ENCODE measurements around the gene PAH. TPM values are rescaled to one million over a fixed set of nuclear protein-coding genes. Genes with fewer than 3 reads are reported as not detected.
A peak's percentile ranks its signal among the peaks of the same experiment; 100 is the strongest.

The PAH gene
- total and polyA plus RNA-seq, 12 donors = 1.7 to 92.5 (median 8.6) TPM

- H3K9me3 ChIP-seq (replicated peaks in 1 of 3) = no peaks in the 10 kb centered on the region
- H3K36me3 ChIP-seq (replicated peaks in 1 of 2) = no peaks in the 10 kb centered on the region
- DNase-seq = no peak
- peaks cover 7% of the 10 kb centered on the region for H3K27me3 ChIP-seq
- WGBS, 4 donors = 14 to 60% (median 22%) methylated on average over 1 of the region's 1 CpG
- intact Hi-C loops (cut with DNase I) = loop anchor here in 1 of 2 donors (5.0 kb wide), 1 partner anchor 659 kb away; no protein-coding TSS in a partner anchor
- no peak for TF ChIP-seq POLR2A (IDR thresholded peaks at IDR 0.05)
- no peak for TF ChIP-seq CTCF (IDR thresholded peaks at IDR 0.05)
- H3K27ac ChIP-seq = no peak overlapping the region
- no peaks in the 10 kb centered on the region for H3K4me1 ChIP-seq (replicated peaks in 1 of 2)
- no peak overlapping the region for H3K4me3 ChIP-seq
Observed at GRCh38 chr12:102888511-102888910, 28.5 kb downstream of the PAH start.

- intact Hi-C loops (cut with DNase I) = loop anchor here in 1 of 2 donors (5.0 kb wide), 1 partner anchor 662 kb away; no protein-coding TSS in a partner anchor
- WGBS, 4 donors = 46 to 54% (median 49%) methylated on average over 15 to 20 of the region's 20 CpGs
- TF ChIP-seq POLR2A (IDR thresholded peaks at IDR 0.05) (no peak), CTCF (IDR thresholded peaks at IDR 0.05) (no peak)
Observed at GRCh38 chr12:102885043-102885932, 31.8 kb downstream of the PAH start.

GRCh38 chr12:102883204-102883799 lies 33.7 kb downstream of the PAH start:
- H3K27me3 ChIP-seq = peaks cover 7% of the 10 kb centered on the region
- H3K4me1 ChIP-seq (replicated peaks in 1 of 2) = no peaks in the 10 kb centered on the region
- WGBS, 4 donors = 25 to 30% (median 28%) methylated on average over 8 of the region's 8 CpGs
- no peaks in the 10 kb centered on the region for H3K9me3 ChIP-seq (replicated peaks in 1 of 3)
- intact Hi-C loops (cut with DNase I) = no loop called here
- H3K27ac ChIP-seq = no peak overlapping the region
- no peaks in the 10 kb centered on the region for H3K36me3 ChIP-seq (replicated peaks in 1 of 2)
- DNase-seq = peak; percentile 34 to 83 (median 71)
- H3K4me3 ChIP-seq = no peak overlapping the region
- TF ChIP-seq POLR2A (IDR thresholded peaks at IDR 0.05) (no peak), CTCF (IDR thresholded peaks at IDR 0.05) (peak; percentile 62 to 86 (median 70))

More at GRCh38 chr12:102885043-102885932, 31.8 kb downstream of the PAH start:
- Histone ChIP-seq H3K27me3 (peaks cover 7% of the 10 kb centered on the region), H3K27ac (no peak overlapping the region), H3K4me1 (replicated peaks in 1 of 2) (no peaks in the 10 kb centered on the region), H3K4me3 (no peak overlapping the region), H3K9me3 (replicated peaks in 1 of 3) (no peaks in the 10 kb centered on the region), H3K36me3 (replicated peaks in 1 of 2) (no peaks in the 10 kb centered on the region)
- no peak for DNase-seq

- Histone ChIP-seq H3K9me3 (replicated peaks in 1 of 3) (no peaks in the 10 kb centered on the region), H3K36me3 (replicated peaks in 1 of 2) (no peaks in the 10 kb centered on the region), H3K27ac (no peak overlapping the region), H3K4me1 (replicated peaks in 1 of 2) (no peaks in the 10 kb centered on the region), H3K4me3 (no peak overlapping the region), H3K27me3 (peaks cover 7% of the 10 kb centered on the region)
- intact Hi-C loops (cut with DNase I) = no loop called here
- DNase-seq = no peak
- 83 to 93% (median 88%) methylated on average over 5 of the region's 5 CpGs for WGBS, 4 donors
- no peak for TF ChIP-seq CTCF (IDR thresholded peaks at IDR 0.05)
Observed at GRCh38 chr12:102880783-102881182, 36.3 kb downstream of the PAH start.

Measured in adrenal gland (tissue), 12 donors.